Measurements from ENCODE around the gene BMP8A. TPM values are rescaled to one million over a fixed set of nuclear protein-coding genes. Genes with fewer than 3 reads are reported as not detected.
"Not testable (repeated sequence)": the region's sequence is repeated elsewhere in the genome, so short reads cannot be mapped to it uniquely, and the experiment has no call there.

The BMP8A gene
- polyA plus RNA-seq, 2 donors, result not detected

- not testable (repeated sequence) for H3K9me3 ChIP-seq (ENCODE audit: control insufficient read depth in 2 of 2, insufficient read depth in 1 of 2, low read depth in 1 of 2, low read length in 1 of 2); H3K27ac ChIP-seq (ENCODE audit: low read depth in 2 of 2, low read length in 1 of 2); H3K27me3 ChIP-seq (ENCODE audit: control insufficient read depth in 1 of 2, insufficient read depth in 2 of 2, low read length in 2 of 2); H3K4me1 ChIP-seq (ENCODE audit: control insufficient read depth in 2 of 2, insufficient read depth in 2 of 2, low read length in 1 of 2); H3K4me3 ChIP-seq (ENCODE audit: low read depth in 1 of 2, low read length in 2 of 2); H3K36me3 ChIP-seq (ENCODE audit: control insufficient read depth in 2 of 2, insufficient read depth in 2 of 2, low read length in 1 of 2)
- WGBS, 2 donors, result 82 to 91% methylated on average over 8 of the region's 13 CpGs
Observed at GRCh38 chr1:39511477-39511876, 20.0 kb downstream of the BMP8A start.

GRCh38 chr1:39512234-39512847, 20.9 kb downstream of the BMP8A start:
- WGBS, 2 donors, result 57 to 66% methylated on average over 5 to 7 of the region's 25 CpGs
- H3K36me3 ChIP-seq (ENCODE audit: control insufficient read depth in 2 of 2, insufficient read depth in 2 of 2, low read length in 1 of 2); H3K27me3 ChIP-seq (ENCODE audit: control insufficient read depth in 1 of 2, insufficient read depth in 2 of 2, low read length in 2 of 2); H3K4me1 ChIP-seq (ENCODE audit: control insufficient read depth in 2 of 2, insufficient read depth in 2 of 2, low read length in 1 of 2); H3K4me3 ChIP-seq (ENCODE audit: low read depth in 1 of 2, low read length in 2 of 2); H3K9me3 ChIP-seq (ENCODE audit: control insufficient read depth in 2 of 2, insufficient read depth in 1 of 2, low read depth in 1 of 2, low read length in 1 of 2); H3K27ac ChIP-seq (ENCODE audit: low read depth in 2 of 2, low read length in 1 of 2): not testable (repeated sequence)

DNA sequence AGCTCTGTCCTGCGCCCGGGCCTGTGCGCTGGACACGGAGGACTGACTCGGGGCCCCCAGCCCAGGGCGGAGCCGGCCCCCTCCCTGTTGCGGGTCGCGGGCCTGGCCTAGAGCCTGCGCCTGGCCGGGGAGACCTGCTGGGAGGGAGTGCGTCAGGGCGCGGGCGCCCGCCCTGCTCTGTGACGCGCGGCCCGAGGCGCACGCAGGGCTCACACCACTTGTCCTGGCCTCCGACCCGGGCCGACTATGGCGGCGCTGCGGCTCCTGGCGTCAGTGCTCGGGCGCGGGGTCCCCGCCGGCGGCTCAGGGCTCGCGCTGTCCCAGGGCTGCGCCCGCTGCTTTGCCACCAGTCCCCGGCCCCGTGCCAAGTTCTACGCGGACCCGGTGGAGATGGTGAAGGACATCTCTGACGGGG, 23.3 kb downstream of the BMP8A start:
- not testable (repeated sequence) for H3K36me3 ChIP-seq (ENCODE audit: control insufficient read depth in 2 of 2, insufficient read depth in 2 of 2, low read length in 1 of 2); H3K9me3 ChIP-seq (ENCODE audit: control insufficient read depth in 2 of 2, insufficient read depth in 1 of 2, low read depth in 1 of 2, low read length in 1 of 2); H3K27me3 ChIP-seq (ENCODE audit: control insufficient read depth in 1 of 2, insufficient read depth in 2 of 2, low read length in 2 of 2); H3K27ac ChIP-seq (ENCODE audit: low read depth in 2 of 2, low read length in 1 of 2); H3K4me1 ChIP-seq (ENCODE audit: control insufficient read depth in 2 of 2, insufficient read depth in 2 of 2, low read length in 1 of 2)
- WGBS, 2 donors, result 1 to 6% methylated on average over 12 to 46 of the region's 46 CpGs
- H3K4me3 ChIP-seq (ENCODE audit: low read depth in 1 of 2, low read length in 2 of 2), result peak overlapping the region in 1 of 2 donors; percentile 26

- H3K9me3 ChIP-seq (ENCODE audit: control insufficient read depth in 2 of 2, insufficient read depth in 1 of 2, low read depth in 1 of 2, low read length in 1 of 2); H3K4me1 ChIP-seq (ENCODE audit: control insufficient read depth in 2 of 2, insufficient read depth in 2 of 2, low read length in 1 of 2); H3K27me3 ChIP-seq (ENCODE audit: control insufficient read depth in 1 of 2, insufficient read depth in 2 of 2, low read length in 2 of 2); H3K4me3 ChIP-seq (ENCODE audit: low read depth in 1 of 2, low read length in 2 of 2); H3K27ac ChIP-seq (ENCODE audit: low read depth in 2 of 2, low read length in 1 of 2); H3K36me3 ChIP-seq (ENCODE audit: control insufficient read depth in 2 of 2, insufficient read depth in 2 of 2, low read length in 1 of 2): not testable (repeated sequence)
- 20 to 21% methylated on average over 20 to 24 of the region's 78 CpGs for WGBS, 2 donors
Observed at GRCh38 chr1:39515131-39516086, 24.0 kb downstream of the BMP8A start.

DNA sequence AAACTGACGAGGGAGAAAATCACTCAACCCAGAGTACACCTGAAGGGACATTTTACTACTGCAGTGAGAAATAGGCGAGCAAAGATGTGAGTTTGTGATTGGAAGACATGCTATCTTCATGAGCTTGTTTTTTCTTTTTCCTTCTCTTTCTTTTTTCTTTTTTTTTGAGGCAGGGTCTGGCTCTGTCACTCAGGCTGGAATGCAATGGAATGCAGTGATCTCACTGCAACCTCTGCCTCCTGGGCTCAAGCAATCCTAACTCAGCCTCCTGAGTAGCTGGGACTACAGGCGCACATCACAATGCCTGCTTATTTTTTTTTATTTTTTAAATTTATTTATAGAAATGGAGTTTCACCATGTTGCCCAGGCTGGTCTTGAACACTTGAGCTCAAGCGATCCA, 25.4 kb downstream of the BMP8A start:
- not testable (repeated sequence) for H3K27me3 ChIP-seq (ENCODE audit: control insufficient read depth in 1 of 2, insufficient read depth in 2 of 2, low read length in 2 of 2); H3K4me3 ChIP-seq (ENCODE audit: low read depth in 1 of 2, low read length in 2 of 2); H3K27ac ChIP-seq (ENCODE audit: low read depth in 2 of 2, low read length in 1 of 2); H3K36me3 ChIP-seq (ENCODE audit: control insufficient read depth in 2 of 2, insufficient read depth in 2 of 2, low read length in 1 of 2); H3K4me1 ChIP-seq (ENCODE audit: control insufficient read depth in 2 of 2, insufficient read depth in 2 of 2, low read length in 1 of 2); H3K9me3 ChIP-seq (ENCODE audit: control insufficient read depth in 2 of 2, insufficient read depth in 1 of 2, low read depth in 1 of 2, low read length in 1 of 2)
- 92 to 95% methylated on average over 3 to 4 of the region's 4 CpGs for WGBS, 2 donors

DNA sequence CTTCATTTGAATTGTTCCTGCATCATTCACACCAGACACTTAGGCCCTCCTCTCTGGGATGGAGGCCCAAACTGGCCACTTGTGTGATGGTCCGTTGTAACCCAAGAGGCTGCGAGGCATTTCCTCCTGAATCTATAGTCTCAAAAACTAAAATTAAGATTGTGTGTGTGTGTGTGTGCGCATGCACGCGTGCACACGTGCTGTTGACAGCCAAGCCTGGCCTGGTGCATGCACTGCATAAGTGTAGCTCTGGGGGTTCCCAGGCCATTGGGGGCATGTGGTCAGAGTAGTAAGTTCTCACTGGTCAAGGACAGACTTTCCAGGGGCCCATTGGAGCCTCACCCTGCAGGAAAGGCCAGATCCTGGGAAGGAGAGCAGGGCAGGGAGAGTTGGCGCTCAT, 26.5 kb downstream of the BMP8A start:
- not testable (repeated sequence) for H3K9me3 ChIP-seq (ENCODE audit: control insufficient read depth in 2 of 2, insufficient read depth in 1 of 2, low read depth in 1 of 2, low read length in 1 of 2); H3K4me1 ChIP-seq (ENCODE audit: control insufficient read depth in 2 of 2, insufficient read depth in 2 of 2, low read length in 1 of 2); H3K27me3 ChIP-seq (ENCODE audit: control insufficient read depth in 1 of 2, insufficient read depth in 2 of 2, low read length in 2 of 2); H3K4me3 ChIP-seq (ENCODE audit: low read depth in 1 of 2, low read length in 2 of 2); H3K27ac ChIP-seq (ENCODE audit: low read depth in 2 of 2, low read length in 1 of 2); H3K36me3 ChIP-seq (ENCODE audit: control insufficient read depth in 2 of 2, insufficient read depth in 2 of 2, low read length in 1 of 2)
- 89 to 92% methylated on average over 6 of the region's 7 CpGs for WGBS, 2 donors

DNA sequence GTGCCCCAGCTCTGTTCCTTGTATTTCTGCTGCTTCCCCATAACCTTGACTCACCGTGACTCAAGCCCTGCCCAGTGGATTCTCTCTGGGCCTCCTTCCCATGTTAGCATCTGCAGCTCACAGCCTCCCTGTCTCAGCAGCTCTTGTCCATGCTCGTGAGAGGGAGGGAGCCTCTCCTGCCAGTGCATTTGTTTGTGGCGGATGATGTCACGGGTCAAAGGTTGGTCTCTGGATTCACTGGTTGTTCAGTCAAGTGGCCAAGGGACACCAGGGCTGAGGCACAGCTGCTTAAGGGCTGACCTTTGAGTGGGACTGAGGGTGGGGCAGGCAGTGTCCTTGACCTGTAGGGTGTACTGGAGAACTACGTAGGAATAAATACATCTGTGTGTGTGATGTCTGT, 27.9 kb downstream of the BMP8A start:
- 31 to 47% methylated on average over 2 to 3 of the region's 5 CpGs for WGBS, 2 donors
- not testable (repeated sequence) for H3K27ac ChIP-seq (ENCODE audit: low read depth in 2 of 2, low read length in 1 of 2)

DNA sequence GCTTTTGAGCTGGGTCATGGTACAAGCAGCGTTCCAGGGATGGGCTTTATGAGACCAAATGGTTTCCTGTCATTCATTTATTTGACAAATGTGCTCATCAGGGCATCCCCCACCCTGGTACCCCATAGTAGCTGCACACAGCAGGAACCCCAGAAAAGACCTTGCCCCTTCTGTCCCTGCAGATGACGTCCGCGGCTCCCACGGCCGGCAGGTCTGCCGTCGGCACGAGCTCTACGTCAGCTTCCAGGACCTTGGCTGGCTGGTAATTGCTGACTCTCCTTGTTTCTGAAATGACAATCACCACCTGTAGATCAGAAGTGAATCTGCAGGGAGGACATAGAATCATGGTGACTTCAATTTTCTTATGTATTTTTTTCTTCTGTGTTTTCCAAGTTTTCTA, 30.8 kb downstream of the BMP8A start:
- not testable (repeated sequence) for H3K9me3 ChIP-seq (ENCODE audit: control insufficient read depth in 2 of 2, insufficient read depth in 1 of 2, low read depth in 1 of 2, low read length in 1 of 2); H3K27me3 ChIP-seq (ENCODE audit: control insufficient read depth in 1 of 2, insufficient read depth in 2 of 2, low read length in 2 of 2); H3K27ac ChIP-seq (ENCODE audit: low read depth in 2 of 2, low read length in 1 of 2); H3K4me1 ChIP-seq (ENCODE audit: control insufficient read depth in 2 of 2, insufficient read depth in 2 of 2, low read length in 1 of 2); H3K4me3 ChIP-seq (ENCODE audit: low read depth in 1 of 2, low read length in 2 of 2)
- peaks cover 0 to 11% of the 10 kb centered on the region in 2 donors for H3K36me3 ChIP-seq (ENCODE audit: control insufficient read depth in 2 of 2, insufficient read depth in 2 of 2, low read length in 1 of 2)
- 72 to 75% methylated on average over 9 to 10 of the region's 10 CpGs for WGBS, 2 donors

More for the DNA sequence above, 27.9 kb downstream of the BMP8A start:
- H3K27me3 ChIP-seq (ENCODE audit: control insufficient read depth in 1 of 2, insufficient read depth in 2 of 2, low read length in 2 of 2); H3K4me1 ChIP-seq (ENCODE audit: control insufficient read depth in 2 of 2, insufficient read depth in 2 of 2, low read length in 1 of 2); H3K9me3 ChIP-seq (ENCODE audit: control insufficient read depth in 2 of 2, insufficient read depth in 1 of 2, low read depth in 1 of 2, low read length in 1 of 2); H3K36me3 ChIP-seq (ENCODE audit: control insufficient read depth in 2 of 2, insufficient read depth in 2 of 2, low read length in 1 of 2); H3K4me3 ChIP-seq (ENCODE audit: low read depth in 1 of 2, low read length in 2 of 2): not testable (repeated sequence)

GRCh38 chr1:39522661-39523567, 31.5 kb downstream of the BMP8A start:
- Histone ChIP-seq H3K4me3 (ENCODE audit: low read depth in 1 of 2, low read length in 2 of 2) (no peak overlapping the region), H3K9me3 (ENCODE audit: control insufficient read depth in 2 of 2, insufficient read depth in 1 of 2, low read depth in 1 of 2, low read length in 1 of 2) (no peaks in the 10 kb centered on the region), H3K4me1 (ENCODE audit: control insufficient read depth in 2 of 2, insufficient read depth in 2 of 2, low read length in 1 of 2) (no peaks in the 10 kb centered on the region), H3K27ac (ENCODE audit: low read depth in 2 of 2, low read length in 1 of 2) (no peak overlapping the region), H3K36me3 (ENCODE audit: control insufficient read depth in 2 of 2, insufficient read depth in 2 of 2, low read length in 1 of 2) (peaks cover 3 to 13% of the 10 kb centered on the region in 2 donors), H3K27me3 (ENCODE audit: control insufficient read depth in 1 of 2, insufficient read depth in 2 of 2, low read length in 2 of 2) (no peaks in the 10 kb centered on the region)
- 84 to 88% methylated on average over 29 of the region's 29 CpGs for WGBS, 2 donors
